Activated naive CD4-positive, alpha-beta T cell treated with anti-CD3 and anti-CD28 coated beads, Interleukin-2, amount 10 ng/mL, durations not matched to agents 5 hours and 36 hours (primary cell): Measurements from ENCODE around the gene ANKRD18B. TPM values are rescaled to one million over a fixed set of nuclear protein-coding genes. Genes with fewer than 3 reads are reported as not detected.

Experiments used
- total RNA-seq, 2 experiments: library from RNA; stranded (reverse); gene quantifications; one replicate each; pipeline ENCODE4 v1.2.3, GENCODE V29; 2021

The ANKRD18B gene
- under 1 TPM in 1 of 2 experiments, not detected in 1; 0.34 TPM for total RNA-seq

DNA sequence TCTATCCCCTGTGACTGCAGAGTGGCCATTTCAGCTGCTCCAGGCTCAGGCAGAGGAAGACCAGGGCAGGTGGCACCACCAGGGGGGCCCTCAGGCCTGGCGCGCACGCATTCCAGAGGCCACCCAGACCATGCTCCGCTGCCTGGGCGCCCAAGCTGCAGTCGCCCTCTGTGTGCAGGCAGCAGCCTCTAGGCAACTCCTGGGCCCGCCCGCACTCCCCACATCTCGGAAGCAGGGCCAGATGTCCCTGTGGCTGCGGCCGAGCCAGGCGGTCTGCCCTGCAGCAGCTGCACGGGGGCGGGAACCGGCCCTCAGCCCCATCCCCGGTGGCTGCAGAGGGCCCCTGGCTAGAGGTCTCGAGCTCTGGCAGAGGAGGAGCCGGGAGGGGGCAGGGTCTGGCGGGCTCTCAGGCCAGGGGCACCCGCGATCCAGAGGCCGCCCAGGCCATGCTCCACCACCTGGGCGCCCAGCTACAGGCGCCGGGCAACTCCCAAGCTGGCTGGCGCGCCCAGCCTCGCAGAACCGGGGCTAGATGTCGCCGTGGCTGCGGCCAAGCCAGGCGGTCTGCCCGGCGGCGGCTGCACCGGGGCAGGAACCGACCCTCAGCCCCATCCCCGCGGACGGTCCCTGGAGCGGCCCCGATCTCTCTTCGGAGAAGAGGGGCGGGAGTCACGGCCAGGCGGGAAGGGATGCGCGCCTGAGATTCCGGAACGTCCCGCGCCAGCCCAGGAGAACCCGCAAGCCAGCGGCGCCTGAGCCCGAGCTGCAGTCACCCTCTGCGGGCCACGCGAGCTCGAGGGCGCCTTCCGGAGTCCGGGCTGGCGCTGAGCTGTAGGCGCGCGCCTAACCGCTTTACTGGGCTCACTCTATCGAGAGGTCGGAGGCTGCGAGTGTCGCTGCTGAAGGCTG is at the start of gene ANKRD18B:
TSS of gene ANKRD18B (plus strand) at position 855 of the 909 bp plus-strand sequence. CDS start 239 bp downstream, outside the sequence.

Other genes starting within 250 kb of the ANKRD18B start
- gene NFX1, start 233.7 kb upstream of the ANKRD18B start, total RNA-seq, result 10 to 100 TPM; 38.9 to 39.8 TPM
- under 1 TPM in 1 of 2 experiments, not detected in 1; 0.55 TPM for gene AQP7, start 121.7 kb upstream of the ANKRD18B start, total RNA-seq
- gene AQP3, start 76.7 kb upstream of the ANKRD18B start, total RNA-seq, result 100 to 1,000 TPM; 262 to 265 TPM
- gene NOL6, start 50.3 kb upstream of the ANKRD18B start, total RNA-seq, result 10 to 100 TPM; 32.2 to 34.1 TPM